Urothelium cell line (cell line): ENCODE data around the gene DNM3.
A peak's percentile ranks its signal among the peaks of the same experiment; 100 is the strongest.

Experiments used
- DNase-seq: peaks from one replicate; pipeline ENCODE4 v3.0.0; 2011; ENCODE audit warnings: low spot score, mixed read lengths
- FAIRE-seq: peaks from 2 replicates; lab custom pipeline; 2011; peaks lifted over from hg19 to GRCh38; lab: Jason Lieb, UNC

Gene DNM3

DNA sequence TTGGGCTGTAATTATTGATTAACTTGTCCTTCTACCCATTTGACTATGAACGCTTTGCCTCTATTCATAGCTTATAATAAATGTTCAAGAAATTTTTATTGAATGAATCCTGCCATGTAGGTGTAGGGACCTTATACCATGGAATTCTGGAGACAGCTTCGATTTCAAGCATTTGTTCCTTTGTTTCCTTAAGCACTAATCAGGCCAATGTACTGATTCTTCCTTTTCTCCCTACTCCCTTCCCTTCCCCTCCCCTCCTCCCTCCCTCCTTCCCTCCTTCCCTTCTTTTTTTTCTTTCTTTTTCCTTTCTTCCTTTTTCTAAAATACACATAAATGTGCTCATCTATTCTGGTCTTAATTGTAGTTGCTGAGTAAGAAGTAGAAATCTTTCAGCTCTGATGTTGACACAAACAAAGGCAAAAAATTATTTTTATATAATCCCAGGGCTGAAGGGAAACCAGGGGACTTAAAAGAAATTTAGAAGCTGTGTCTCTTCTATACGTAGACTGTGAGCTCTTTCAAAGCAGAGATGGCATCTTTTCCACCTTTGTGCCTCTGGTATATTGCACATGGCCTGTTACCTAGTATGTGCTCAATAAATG, 24.9 kb upstream of the DNM3 start:
- FAIRE-seq, result no peak
- no peak for DNase-seq

DNA sequence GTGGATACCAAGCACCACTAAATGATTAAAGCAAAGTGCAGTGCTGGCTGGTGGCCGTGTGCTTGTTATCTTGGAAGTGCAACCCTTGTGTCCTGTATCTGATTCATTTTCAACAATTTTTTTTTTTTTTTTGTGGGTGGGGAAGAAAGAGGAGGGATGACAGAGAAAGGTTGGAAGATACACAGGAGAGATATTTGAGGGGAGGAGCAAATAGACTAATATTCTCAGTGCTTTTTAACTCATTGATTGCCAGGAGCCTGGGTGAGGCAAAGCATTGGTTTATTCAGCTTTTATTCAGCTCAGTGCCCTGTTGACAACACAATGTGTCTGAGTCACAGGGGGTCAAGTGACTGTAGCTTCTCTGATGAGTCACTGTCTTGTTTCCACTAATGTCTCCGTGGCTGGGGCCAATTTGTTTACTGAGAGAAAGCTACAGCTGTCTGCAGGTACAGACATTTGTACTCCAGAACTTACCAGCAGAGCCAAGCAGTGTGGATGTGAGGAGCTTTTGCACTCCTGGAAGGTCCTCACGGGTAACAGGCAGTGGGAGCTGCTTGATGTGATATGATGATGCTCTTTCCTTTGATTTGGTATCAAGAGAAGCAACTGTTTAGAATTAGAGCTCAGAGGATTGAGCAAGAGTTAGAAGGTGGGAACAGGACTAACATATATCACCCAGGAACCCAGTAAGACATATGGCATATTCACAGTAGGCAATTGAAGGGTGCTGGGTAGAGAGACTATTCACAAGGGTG, 23.6 kb upstream of the DNM3 start:
- FAIRE-seq (no peak), DNase-seq (peak; percentile 84)

DNA sequence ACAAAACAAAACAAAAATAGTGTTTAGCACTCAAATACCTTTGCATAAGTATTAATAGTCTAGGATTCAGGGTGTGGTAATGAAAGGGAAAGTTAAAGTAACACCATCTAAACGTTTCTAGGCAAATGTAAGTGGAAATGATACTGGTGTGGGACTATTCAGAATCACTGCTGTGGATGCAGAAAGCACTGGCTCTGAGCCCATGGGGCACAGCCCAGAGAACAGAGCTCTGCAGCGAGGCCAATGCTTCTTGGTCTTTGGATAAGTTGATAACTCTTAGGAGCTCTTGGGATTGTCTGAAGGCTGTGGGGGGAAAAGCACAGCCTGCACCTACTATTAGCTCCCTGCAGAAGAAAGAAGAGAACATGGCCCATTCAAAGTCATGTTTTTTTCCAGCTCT, 21.4 kb upstream of the DNM3 start:
- FAIRE-seq, result no peak
- DNase-seq, result no peak

DNA sequence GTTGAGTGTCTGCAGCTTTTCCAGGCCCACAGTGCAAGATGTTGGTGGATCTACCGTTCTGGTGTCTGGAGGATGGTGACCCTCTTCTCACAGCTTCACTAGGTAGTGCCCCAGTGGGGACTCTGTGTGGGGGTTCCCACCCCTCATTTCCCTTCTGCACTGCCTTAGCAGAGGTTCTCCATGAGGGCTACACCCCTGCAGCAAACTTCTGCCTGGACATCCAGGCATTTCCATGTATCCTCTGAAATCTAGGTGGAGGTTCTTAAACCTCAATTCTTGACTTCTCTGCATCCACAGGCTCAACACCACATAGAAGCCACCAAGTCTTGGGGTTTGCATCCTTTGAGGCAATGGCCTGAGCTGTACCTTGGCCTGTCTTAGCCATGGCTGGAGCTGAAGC, 14.3 kb upstream of the DNM3 start:
- no peak for DNase-seq
- FAIRE-seq, result no peak

DNA sequence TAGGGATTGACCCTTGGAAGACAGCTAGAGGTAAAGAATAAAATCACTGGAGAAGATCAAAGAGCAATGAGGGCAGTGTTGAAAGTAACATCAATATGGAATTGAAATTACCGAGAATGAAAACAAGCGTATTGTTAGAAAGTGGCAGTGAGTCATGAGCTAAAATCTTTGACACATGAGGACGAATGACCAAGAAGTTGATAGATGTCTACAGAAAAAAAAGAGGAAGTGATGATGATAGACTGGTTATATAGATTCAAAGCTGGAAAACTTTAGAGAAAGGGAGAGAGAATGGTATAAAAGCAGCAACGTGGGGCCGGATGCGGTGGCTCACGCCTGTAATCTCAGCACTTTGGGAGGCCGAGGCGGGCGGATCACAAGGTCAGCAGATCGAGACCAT, 12.5 kb upstream of the DNM3 start:
- DNase-seq, result no peak
- FAIRE-seq, result no peak

DNA sequence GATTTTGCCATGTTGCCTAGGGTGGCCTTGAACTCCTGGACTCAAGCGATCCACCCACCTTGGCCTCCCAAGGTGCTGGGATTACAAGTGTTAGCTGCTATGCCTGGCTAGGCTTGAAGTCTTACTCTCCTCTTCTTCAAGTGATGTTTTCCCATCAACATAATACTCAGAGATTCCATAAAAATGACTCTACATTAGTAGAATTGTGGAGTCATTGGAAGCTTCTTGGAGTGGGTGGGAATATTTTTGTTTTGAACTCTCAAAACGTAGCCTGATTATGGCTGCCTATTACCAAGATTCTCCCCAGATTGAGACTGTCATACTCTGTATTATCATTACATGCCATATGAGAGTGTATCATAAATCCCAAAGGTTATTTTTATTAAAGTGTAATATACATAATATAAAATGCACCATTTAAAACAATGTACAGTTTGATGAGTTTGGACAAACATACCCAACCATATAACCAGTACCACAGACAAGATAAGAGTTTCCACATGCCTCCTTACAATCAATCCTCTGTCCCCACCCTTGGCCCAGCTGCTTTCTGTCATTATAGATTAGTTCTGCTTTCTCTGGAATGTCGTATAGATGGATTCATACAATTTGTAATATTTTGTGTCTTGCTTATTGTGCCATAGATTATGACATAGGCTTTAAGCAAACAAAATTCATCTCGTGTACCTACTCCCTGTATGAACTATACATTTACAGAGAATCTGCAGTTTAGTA, 8.0 kb upstream of the DNM3 start:
- no peak for FAIRE-seq

DNA sequence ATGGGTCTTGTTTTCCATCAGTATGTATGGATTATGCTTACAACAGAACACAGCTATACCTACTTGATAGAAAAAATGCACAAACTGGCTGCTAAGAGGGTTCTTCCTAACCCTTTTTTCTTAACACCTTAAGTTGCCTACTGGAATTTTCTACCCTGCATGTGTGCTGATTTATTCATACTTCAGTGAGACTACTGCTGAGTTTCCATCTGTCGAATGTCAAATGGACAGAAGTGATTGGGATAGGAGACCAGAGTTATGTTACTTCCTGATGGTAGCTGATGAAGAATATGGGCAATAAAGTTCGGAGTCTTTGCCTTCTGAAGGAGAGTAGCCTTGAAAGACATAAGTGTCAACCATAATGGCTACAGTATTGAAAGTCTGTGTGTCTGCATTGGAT, 6.5 kb upstream of the DNM3 start:
- DNase-seq (no peak), FAIRE-seq (no peak)

More for the DNA sequence above, 8.0 kb upstream of the DNM3 start:
- DNase-seq, result no peak

DNA sequence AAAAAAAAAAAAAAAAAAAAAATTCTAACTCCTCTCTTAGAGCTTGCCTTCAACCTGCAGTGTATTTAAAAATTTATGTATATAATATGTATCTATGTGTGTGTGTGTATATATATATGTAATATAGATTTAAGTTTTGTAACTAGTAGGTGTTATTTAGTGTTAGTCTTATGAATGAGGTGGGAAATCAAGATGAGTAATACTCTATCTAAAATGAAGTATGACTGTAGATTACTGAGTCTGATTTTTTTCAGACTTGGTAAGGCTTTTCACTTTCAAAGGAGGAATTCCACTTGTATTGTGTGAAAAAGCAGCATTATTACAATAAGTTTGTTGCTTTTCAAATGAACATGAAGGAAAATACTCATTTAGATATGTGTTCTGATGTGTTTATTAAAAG, 5.4 kb upstream of the DNM3 start:
- DNase-seq (no peak), FAIRE-seq (no peak)

DNA sequence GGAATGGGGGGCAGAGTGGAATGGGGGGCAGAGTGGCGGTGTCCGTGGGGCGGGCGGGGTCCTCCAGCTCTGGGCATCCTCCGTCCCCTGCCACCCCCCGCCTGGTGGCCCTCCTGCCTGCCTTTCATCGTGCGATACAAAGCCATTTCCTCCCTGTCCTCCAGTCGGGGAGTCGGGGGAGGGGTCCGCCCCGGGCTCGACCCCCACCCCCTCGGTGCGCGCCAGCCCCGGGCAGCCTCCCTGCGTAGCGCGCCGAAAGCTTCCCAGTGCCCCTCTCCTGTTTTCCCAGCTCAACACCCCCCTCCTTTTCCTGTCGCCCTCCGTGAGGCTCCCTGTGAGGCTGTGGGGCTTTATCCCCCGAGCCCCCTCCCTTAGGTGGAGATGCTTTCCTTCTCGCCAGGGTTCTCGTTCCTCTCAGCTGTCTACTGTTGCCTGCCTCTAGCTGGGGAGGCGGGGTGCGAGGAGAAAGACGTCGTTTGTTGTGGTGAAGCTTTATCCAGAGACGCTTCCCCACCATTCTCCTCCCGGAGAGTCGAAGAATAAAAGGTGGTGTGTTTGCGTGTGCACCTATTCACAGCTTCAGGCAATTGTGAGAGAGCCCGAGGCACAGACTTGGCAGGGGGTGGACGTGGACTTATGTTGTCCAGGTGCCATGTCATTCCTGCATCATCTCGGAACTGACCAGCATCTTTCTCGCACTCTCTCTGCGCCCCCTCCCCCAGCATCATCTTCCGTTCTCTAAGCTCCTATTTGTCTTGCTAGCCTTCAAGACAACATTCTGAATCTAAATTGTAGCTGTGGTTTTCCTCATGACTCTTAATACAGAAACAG, 848 bp downstream of the DNM3 start:
- DNase-seq (peak; percentile 21), FAIRE-seq (no peak)

DNA sequence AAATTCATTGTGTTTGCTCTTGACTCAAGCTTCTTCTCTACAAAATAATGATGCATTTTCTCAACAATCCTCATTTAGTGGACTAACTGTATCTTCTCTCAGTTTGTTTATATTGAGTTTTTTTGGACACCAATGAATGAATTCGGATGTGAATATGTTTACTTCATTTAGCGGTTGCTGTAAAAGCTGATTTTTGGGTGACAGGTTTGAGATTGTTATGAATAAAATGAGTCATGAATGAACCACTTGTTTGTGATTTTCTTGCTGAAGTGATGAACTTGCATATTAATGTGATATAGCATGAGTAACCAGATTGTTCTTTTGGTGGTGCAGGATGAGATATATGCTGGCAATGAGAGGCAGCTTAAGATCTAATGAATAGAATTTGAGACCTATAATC, 3.1 kb downstream of the DNM3 start:
- DNase-seq (no peak), FAIRE-seq (no peak)

DNA sequence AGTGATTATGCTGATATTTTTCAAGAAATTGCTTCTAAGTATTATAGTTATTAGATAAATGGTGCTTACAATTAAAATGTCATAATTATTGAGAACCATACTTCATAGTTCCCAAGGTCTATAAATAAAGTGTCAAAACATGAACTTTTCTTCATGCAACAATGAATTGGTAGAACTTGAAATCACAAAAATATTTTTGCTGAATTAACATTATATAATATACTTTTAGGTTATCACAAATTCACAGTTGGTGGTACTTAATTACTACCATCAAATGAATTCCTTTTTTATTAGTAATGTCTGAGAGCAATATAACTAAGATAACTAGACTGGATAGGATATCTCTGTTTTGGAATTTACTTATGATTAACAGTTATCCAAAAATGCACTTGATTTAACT, 4.7 kb downstream of the DNM3 start:
- FAIRE-seq (no peak), DNase-seq (no peak)

DNA sequence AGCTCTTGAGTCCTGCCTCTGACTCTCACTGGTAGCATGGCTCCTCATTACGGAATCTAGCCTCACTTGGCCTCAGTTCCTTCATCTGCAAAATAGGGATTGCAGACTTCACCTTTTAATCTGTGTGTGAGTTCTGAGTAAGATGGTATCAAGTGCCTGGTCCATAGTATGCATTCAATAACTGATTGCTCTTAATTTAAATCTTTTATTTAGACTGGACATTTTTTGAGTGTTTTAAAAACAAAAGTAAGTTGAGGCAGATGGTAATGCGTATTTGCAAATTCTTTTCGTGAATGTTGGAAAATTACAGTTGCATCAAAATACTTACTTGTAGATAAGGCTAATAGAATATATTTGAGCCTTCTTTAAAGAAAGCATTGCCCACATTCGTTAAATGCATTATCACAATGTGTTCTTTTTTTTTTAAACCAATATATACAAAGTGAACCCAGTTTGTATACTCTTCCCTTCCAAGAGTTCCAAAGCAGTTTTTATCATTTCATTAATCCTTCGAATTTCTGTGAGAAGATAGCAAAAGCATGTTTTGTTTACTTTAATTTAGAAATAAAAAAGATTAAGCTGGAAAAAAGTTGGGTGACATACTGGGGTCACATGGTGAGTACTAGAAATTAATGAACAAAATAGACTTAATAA, 8.1 kb downstream of the DNM3 start:
- DNase-seq (no peak), FAIRE-seq (no peak)

DNA sequence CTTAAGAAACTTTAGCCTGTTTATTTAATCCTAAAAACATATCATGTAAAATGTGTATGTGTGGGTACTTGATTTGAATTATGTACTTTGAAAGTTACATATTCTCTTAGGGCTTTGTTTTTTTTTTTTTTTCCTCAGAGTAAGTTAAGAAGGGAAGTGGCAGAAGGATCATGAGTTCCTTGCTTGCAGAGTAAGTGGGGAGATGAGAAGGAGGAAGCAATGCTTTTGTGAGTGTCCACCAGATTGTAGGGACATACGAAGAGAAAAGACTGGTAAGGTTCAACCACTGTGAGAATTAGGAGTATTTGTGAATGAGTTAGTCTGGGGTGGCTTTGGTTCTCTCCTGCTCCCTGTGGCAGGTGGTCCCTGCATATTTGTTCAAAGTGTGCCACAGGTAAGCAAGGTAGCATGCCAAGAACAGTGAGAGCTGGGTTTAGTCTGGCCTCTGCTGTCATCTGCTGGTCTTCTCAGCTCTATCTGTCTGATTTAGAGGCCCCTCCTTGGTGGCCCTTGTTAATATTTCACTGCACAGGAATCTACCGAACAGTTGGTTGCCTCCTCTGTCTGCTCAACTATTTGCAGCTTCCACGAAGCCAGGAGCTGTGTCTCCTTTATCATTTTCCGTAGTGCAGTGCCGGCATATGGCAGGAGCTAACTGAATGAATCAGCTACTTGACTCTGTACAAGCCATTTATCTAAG, 9.5 kb downstream of the DNM3 start:
- FAIRE-seq, result no peak
- no peak for DNase-seq

DNA sequence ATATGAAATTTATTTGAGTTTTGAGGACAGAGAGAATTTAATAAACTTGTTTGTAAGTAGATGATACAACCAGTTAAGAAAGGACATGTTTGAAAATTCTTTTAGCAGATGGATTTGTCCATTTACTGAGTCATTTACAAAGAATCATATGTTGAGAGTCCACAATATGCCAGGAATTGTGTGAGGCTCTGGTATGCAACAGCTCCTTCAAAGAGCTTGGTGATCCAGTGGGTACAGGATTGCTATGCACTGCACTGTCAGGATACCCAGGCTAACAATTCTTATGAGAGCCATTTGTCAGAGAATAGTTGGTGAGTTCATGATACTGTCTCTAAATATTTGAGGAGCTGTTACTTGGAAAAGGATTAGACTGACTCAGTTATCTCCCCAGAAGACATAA, 11.0 kb downstream of the DNM3 start:
- FAIRE-seq, result no peak
- DNase-seq, result no peak

DNA sequence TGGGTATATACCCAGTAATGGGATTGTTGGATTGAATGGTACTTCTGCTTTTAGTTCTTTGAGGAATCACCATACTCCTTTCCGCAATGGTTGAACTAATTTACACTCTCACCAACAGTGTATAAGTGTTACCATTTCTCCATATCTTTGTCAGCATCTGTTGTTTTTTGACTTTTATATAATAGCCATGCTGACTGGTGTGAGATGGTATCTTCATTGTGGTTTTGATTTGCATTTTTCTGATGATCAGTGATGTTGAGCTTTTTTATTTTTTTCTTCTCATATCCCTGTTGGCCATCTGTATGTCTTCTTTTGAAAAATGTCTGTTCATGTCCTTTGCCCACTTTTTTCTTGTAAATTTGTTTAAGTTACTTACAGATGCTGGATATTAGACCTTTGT, 14.1 kb downstream of the DNM3 start:
- DNase-seq (no peak), FAIRE-seq (no peak)

DNA sequence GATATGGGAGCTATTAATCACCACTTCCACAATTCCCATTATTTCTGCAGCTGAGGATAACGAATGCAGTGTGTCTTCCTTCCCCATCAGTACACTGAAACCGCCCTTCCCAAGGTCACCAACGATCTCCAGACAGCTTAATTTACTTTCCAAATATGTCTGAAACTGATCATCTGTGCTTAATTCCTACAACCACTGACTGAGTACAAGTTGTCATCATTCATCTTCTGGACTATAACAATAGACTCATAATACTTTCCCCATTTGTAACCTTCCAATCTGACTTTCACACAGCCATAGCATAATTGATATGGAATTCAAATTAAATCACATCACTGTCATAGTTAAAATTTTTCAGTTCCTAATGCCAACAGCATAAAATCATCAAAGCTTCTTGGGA, 17.4 kb downstream of the DNM3 start:
- DNase-seq (no peak), FAIRE-seq (no peak)

DNA sequence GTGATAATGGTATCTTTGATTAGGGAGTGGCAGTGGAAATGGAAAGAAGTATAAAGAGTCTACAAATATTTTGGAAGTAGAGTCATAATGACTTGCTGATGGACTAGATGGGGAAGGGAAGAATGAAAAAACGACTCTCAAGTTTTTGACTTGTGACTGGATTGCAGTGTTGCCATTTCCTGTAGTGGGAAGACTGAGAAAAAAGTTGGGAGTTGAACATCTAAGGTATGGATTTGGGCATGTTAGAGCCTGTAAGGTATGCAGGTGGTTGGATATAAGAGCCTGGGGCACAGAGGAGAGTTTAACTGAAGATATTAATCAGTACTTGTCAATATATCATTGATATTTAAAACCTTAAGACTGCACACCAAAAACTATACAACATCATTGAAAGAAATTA, 19.4 kb downstream of the DNM3 start:
- no peak for DNase-seq
- FAIRE-seq, result no peak

DNA sequence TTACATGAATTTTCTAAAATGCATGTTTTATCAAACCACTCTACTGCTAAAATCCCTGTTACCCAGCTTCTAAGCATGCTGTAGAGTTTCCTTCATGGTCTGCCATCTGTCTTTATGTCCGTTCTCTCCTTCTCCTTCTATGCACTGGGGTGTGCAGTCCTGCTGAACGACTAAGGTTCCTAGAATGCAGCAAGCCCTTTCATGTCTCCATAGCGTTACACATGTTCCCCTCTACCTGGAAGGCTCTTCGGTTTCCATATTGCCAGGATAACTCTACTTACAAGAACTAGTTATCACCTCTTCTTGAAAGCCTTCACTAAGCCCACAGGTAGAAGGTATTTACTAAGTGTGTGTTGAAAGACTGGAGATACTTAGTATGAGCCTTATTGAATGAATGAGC, 22.2 kb downstream of the DNM3 start:
- DNase-seq (no peak), FAIRE-seq (no peak)

DNA sequence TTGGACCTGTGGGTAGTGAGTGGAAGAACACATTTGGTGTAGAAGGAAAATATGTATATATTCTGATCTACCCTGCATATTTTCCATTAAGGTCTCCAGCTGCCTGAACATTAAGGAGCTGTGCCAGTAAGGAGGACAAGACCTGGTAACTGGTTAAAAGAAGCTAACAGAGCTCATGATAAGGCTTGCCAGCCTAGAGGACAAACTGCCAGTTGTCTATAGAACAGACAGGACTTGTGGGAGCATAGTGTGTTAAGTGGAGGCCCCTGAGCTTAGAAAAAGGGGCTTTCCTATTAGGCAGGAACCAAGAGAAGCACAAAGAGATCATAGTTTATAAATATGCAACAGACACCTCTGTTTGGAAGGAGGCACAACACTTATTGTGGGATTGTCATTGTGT, 23.0 kb downstream of the DNM3 start:
- no peak for FAIRE-seq
- no peak for DNase-seq

DNA sequence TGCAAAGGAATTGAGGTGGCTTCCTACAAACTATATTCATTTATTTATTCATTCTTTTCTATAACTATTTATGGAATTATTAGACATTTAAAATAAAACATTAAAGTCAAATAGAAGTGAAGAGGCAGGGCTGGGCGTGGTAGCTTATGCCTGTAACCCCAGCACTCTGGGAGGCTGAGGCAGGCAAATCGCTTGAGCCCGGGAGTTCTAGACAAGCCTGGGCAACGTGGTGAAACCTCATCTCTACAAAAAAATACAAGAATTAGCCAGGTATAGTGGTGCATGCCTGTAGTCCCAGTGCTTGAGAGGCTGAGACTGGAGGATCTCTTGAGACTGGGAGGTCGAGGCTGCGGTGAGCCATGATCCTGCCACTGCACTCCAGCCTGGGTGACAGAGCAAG, 23.8 kb downstream of the DNM3 start:
- FAIRE-seq (no peak), DNase-seq (no peak)
